B cell (primary cell): ENCODE results near the gene PPP2R5C.

ENCODE experiments used
- CTCF ChIP-seq: fragments of 200-600 bp; IDR thresholded peaks from one replicate; pipeline ENCODE4 v1.8.0; 2022; ENCODE audit warnings: antibody characterized with exemption, mild to moderate bottlenecking
- EZH2 ChIP-seq: IDR thresholded peaks from 2 replicates; pipeline ENCODE4 v1.6.1; 2012; ENCODE audit warnings: borderline replicate concordance, low read depth, mild to moderate bottlenecking, moderate library complexity, low read length; ENCODE audit not compliant: insufficient read depth, poor library complexity, severe bottlenecking

GRCh38 chr14:101719045-101719645 lies 42.4 kb upstream of the PPP2R5C start:
- no peak for TF ChIP-seq CTCF
- TF ChIP-seq EZH2, result no peak
